COLO668 (cell line): ENCODE measurements around the gene IWS1.
"Not testable (repeated sequence)": the region's sequence is repeated elsewhere in the genome, so short reads cannot be mapped to it uniquely, and the experiment has no call there.

ENCODE experiments used
- DNase-seq: peaks from one replicate; lab custom pipeline; 2025; ENCODE audit not compliant: unreplicated experiment; lab: John Stamatoyannopoulos, UW

Gene IWS1

DNA sequence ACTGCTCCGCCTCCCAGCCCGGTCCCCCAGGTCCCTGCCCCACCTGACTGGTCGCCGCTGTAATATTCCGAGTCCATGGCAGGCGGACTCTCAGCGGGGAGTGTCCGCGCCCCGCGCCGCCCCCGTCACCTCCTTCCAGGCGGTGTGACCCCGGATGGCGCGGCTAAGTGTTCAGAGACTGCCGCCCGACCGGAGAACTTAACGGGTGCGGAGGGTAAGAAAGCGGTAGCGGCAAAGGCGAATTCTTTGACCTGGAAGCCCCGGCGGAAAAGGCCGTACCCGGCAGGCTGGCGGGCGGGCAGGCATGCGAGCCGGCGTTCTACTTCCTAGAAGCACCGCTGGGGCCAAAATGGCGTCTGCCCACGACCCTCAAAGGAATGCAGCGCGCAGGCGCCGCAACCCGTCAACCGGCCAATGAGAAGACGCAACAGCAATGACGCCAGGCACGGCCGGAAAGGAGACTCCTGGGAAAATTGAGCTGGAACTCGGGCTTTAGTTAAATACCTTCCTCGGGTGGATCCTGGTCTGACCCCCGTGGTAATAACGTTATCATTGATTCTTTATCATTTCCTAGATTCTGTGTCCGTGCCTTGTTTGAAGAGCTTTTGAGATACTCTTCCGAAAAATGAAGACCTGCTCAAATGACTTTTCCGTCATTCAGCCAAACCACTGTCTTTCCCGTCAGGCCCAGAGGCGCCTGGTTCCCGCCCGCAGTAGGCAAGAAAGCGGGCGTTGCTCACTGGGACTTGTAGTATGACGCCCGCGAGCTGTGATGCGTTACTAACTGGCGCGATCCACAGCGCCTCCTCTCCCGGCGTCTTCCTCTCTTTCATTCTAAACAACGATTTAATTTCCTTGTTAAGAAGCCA, at the start of gene IWS1:
TSS of gene IWS1 (minus strand) at position 358 of the 869 bp plus-strand sequence. CDS start at position 77, 281 bp downstream.
- peak; percentile 97 for DNase-seq

DNA sequence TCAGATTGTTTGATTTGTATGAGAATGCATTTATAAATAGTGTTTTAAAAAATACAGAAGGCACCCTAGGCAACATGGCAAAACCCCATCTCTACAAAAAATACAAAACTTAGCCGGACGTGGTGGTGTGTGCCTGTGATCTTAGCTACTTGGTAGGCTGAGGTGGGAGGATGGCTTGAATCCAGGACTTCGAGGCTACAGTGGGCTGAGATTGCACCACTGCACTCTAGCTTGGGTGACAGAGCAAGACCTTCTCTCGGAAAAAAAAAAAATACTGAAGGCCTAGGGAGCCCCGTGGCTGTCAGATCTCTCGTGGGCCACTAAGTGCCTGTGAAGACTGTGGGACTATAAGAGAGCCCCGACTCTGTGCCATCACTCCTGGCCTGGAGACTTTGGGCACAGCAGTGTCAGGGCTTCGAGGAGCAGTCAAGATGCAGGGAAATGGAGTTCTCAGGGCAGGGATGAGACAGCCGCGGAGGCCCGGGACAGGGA, 49.7 kb upstream of the IWS1 start:
- DNase-seq: no peak

DNA sequence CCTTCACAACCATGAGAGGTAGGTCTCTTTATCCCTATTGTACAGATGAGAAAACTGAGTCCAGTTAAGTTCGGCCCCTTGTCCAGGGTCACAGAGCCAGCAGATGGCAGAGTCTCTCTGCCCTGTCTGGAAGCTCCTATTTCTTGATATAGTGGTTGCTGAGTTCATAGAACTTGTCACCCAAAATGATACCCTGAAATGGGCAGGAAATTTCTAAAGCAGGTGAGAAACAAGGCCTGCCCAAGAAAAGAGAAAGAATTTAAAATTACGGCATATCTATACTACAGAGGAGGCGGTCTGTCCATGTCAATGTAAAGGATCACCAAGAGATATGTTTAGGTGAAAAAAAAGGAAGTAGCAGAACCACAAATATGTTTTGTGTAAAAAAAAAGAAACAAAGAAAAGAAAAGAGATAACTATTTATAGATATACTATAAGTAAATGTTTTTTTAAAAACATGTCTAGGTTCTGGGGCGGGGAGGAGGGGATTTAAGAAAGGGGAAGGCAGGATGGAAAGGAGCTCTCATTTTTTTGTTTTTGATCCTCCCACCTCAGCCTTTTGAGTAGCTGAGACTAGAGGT, 49.0 kb upstream of the IWS1 start:
- no peak for DNase-seq

DNA sequence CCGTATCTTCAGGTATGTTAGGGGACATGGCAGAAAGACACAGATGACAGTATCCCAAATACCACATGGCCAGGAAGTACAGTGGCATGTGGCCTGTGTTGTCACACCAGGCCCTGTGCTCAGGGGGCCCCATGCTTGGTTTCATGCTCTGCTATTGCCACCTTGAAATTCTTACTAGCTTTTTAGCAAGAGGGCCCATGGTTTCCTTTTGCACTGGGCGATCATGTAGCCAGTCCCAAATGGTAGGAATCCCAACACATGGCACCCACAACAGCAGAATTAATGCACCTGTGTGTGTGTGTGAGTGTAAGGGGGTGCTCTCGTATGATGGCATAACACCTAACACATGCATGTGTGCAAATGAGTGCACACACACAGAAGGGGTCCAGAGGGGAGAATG, 48.4 kb upstream of the IWS1 start:
- DNase-seq: no peak

DNA sequence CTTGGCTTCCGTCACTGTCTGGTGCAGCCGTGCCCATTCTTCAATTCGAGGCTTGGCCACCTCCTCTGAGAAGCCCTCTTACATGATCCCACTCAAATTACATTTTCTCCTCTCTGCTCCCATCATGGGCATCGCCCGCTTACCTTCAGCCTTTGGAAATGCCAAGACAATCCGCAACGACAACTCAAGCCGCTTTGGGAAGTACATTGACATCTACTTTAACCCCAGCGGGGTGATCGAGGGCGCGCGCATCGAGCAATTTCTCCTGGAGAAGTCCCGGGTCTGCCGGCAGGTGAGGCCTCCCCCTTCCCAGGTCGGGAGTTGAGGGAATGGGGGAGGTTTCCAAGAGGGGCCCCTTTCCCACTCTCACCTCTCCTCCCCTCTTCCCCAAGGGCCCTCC, 47.5 kb upstream of the IWS1 start:
- no peak for DNase-seq

DNA sequence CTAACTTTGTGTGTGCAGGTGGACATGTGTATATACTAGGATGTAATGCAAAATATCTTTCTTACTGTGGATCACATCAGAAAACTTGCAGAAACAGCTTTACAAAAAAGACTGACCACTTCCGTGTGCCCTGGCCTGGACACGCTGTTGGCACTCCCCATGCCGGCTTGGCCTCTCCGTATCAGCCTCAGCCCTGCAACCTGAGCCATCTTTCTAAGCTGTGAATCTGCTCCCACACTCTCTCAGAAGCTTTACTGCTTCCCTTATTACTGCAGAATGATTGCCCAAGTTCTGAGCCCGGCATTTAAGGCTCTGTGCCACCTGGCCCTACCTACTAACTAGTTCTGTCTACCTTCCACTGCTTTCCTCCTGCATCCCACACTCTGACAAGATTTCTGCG, 47.0 kb upstream of the IWS1 start:
- no peak for DNase-seq

DNA sequence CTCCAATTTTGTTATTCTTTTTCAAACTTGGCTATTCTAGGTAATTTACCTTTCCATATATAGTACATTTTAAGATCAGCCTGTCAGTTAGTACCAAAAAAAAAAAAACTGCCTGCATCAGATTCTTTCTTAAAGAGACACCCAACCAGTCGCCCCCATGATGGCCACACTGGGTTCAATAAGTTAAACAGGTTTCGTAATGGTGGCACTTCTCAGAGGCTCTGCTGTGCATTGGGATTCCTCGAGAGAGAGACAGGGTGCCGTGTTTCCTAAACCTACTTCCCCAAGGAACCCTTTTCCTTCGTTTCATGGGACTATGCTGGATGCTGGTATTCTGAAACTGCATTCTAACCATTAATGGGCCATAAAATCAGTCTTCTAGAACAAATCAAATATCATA, 46.6 kb upstream of the IWS1 start:
- DNase-seq: no peak

DNA sequence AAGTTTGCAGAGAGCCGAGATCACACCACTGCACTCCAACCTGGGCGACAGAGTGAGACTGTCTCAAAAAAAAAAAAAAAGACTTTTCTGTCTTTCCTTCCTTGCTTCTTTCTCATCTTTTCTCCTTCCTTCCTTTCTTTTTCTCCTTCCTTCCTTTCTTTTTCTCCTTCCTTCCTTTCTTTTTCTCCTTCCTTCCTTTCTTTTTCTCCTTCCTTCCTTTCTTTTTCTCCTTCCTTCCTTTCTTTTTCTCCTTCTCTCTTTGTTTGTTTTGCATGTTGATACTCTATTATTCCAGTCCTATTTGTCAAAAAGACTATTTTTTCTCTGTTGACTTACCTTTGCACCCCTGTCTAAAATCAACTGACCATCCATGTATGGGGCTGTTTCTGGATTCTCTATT, 46.1 kb upstream of the IWS1 start:
- DNase-seq: not testable (repeated sequence)

DNA sequence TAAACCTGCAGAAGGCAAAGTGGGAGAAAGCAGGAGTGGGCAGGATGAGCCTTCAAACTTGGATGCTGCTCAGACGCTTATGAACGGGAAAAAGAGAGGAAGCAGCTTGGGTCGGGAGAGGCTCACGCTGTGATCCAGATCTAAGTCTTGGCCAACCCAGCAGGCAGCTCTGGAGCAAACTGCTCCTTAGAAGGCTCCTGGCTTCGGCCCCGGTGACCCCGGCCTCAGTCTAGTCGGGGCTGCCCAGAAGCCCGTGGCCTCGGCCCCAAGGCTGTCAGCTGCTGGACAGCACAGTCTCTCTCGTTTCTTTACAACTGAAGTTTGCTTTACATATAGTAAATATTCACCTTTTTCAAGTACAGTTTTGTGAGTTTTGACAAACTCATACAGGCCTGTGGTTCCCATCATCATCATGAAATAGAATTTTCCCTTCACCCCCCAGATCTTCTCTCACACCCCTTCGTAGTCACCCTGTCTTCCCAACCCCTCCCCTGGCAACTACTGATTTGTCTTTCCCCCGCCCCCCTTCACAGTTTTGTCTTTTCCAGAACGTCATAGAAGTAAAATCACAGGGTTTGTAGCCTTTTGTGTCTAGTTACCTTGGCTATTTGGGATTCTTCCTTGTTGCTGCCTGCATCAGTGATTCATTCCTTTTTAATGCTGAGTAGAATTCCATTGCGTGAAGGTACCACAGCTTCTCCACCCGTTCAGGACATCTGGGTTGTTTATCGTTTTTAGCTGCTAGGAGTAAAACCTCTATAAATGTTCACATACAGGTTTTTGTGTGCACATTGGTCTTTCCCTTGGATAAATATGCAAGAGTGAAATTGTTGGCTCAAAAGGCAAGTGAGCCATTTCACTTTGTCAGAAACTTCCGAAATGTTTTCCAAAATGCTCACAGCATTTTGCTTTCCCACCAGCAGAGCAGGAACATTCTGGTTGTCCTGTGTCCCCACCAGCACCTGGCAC, 44.3 kb upstream of the IWS1 start:
- DNase-seq: no peak

DNA sequence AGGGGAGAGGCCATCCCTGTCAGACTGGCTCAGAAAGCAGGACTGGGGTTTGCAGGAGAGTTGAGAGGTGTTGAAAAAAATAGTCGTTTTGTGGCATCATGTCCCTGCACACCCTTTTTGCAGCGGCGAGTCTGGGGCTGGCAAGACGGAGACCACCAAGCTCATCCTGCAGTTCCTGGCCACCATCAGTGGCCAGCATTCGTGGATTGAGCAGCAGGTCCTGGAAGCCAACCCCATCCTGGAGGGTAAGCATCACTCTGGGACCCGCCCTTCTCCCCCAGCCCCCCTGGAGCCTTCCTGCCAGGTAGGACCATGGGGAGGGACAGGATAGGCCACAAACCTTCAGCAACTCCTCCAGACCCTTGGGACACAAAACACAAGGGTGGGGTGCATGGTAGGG, 43.4 kb upstream of the IWS1 start:
- DNase-seq: no peak

DNA sequence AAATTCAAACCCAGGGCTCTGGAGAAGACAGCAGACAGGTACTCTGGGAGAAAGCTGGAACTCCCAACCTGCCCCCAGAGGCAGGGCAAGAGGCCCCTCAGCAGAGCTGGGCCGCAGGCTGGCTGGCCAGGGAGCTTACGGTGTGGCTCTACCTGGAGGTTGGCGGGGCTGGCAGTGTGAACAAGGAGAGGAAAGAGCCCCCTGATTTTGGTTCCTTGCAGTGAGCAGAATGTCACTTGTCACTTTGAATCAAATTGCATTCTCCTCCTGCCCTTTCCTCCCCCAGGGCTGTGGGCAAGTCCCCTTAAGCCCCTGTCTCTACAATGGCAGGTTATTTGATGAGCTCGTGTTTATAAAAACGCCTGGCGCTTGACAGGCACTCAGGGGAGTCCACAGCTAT, 41.8 kb upstream of the IWS1 start:
- DNase-seq: no peak

DNA sequence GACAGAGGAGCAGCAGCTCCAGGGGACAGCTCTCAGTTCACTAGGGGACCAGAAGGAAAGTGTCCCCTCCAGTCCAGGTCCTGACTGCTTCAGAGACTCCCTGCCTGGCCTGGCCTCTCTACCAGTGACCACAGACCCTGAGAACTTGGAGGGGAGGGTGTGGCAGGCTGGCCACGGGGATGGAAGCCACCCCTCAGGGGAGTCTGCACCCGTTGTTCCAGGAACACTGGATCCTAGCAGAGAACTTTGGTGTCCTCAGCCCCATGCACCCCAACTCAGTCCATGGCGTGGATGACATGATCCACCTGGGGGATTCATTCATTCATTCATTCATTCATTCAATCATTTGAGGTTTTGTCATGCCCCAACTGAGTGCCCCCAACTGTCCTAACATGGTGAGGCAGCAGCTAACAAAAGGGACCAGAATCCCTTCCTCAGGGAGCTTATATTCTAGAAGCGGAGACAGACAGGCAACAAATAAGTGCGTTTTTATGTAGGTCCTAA, 41.1 kb upstream of the IWS1 start:
- DNase-seq: no peak

DNA sequence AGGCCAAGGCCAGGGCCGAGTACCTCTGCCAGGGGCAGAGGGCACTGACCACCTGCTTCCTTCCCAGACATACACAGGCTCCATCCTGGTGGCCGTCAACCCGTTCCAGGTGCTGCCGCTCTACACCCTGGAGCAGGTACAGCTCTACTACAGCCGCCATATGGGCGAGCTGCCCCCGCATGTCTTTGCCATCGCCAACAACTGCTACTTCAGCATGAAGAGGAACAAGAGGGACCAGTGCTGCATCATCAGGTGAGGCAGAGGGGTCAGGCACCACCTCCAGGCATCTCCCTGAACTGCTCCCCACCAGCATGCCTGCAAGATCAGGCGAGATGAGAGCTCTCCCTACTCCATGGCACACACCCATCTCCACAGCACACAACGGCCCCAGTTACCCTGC, 40.3 kb upstream of the IWS1 start:
- DNase-seq: no peak

DNA sequence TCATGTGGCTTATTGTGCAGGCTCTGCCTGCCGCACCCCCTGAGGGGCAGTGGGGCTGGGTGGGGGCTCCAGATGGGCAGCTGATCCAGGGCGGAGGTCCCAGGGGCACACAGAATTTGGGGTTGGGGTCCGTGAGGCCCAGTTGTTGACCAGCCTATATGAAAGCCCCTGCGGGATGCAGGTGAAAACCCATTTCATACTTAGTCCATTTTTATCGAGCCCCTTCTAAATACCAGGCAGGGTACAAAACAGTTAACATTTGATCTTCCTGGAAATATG, 39.8 kb upstream of the IWS1 start:
- DNase-seq: no peak

DNA sequence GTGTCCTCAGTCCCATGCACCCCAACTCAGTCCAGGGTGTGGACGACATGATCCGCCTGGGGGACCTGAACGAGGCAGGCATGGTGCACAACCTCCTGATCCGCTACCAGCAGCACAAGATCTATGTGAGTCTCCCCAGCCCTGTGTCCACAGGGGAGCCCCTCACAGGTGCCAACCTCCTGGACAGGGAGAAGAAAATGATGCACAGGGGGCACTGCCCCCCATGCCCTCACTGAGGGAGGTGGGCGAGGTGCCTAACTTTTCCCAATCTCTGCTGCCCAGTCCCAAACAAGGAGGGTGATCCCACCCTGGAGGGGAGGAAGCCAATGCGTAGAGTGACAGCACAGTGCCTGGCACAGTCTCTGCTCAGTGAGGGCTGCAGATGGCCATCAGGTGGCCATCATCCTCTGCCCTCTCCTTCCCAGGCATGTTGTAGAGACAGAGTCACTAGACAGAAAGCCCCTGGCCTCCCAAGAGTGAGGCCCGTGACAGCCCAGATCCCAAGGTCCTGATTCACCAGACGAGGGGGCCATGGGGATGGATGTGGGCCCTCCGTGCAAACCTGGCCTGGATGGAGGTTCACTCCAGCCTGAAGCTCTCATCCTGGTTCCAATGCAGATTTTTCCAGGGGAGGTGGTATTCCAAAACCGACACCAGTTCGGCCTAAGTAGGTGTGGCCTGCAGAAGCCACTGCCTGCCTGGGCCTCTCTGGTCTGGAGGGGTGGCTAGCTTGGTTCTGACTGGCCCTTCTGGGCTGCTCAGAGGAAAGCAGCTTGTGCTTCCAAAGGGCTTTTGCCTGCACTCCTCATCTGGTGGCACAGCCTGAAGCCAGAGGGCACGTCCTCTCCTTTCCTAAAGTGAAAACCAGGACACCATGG, 39.2 kb upstream of the IWS1 start:
- DNase-seq: no peak

DNA sequence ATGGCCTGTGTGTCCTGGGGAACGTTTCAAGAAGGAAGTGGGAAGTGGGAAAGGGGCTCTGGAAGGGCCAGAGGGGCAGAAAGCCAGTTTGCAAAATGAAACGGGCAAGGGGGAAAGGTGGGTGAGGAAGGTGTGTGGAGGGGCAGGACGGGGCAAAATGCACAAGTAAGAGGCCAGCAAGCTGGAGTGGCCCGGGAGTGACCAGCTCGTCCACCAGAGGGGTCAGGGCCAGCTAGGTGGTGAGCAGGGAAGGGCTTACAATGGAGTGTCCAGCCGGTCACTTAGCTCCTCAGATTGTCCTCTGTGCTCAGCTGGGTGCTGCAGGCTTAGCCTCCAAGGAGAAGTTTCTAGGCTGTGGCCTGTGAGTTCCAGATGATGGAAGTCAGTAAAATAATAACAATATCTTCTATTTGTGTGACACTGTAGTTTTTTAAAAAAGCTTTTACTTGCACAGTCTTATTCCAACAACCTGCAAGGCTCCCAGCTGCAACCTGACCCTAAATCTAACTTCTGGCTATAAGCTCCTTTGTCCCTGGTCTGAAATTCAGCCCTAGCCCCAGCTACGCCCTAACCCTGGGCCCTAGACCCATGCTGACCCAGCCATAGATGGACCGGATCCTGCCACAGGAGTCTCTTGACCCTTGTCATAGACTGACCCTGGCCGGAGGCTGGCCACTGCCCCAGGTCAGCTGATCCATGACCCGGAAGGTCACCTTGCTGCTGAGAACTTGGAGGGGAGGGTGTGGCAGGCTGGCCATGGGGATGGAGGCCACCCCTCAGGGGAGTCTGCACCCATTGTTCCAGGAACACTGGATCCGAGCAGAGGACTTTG, 38.4 kb upstream of the IWS1 start:
- no peak for DNase-seq

DNA sequence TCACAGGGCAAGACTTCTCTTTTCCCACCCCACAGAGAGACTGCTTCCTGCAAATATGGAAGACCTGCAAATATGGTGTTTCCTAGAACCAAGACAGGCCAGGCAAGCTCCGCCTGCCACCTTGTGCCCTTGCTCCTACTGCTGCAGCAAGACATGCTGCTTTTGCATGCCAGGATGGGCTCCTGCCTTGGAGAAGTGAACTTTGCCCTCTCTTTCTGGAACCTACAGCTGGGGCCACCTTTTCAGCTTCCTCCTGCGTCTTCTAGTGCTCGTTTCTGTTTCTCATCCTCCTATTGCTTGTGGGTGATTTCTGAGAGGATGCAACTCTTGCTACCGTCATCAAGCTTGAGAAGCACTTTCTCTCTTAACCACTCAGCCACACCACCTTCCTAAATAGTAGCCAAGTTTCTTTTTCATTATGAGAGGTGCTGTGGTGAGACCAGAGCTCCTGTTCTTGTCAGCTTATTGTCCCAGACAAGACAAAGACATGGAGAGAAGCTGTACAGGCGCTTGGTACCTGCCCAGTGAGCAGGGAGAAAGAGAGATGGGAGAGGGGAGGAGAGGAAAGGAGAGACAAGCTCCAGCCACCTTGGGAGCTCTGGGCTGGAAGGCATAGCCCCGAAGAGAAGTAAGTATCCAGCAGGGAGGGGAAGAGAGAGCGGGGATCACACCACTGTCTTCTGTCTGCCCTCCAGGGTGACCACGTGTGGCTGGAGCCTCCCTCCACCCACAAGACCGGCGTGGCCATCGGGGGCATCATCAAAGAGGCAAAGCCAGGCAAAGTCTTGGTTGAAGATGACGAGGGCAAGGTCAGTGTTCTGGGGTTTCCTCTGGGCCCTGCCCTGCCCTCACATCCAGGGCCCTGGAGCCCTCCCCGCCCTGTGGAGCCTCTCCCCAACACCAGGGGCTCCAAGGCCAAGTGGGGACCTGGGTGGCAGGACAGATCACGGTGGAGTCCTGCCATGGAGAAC, 37.5 kb upstream of the IWS1 start:
- DNase-seq: no peak

DNA sequence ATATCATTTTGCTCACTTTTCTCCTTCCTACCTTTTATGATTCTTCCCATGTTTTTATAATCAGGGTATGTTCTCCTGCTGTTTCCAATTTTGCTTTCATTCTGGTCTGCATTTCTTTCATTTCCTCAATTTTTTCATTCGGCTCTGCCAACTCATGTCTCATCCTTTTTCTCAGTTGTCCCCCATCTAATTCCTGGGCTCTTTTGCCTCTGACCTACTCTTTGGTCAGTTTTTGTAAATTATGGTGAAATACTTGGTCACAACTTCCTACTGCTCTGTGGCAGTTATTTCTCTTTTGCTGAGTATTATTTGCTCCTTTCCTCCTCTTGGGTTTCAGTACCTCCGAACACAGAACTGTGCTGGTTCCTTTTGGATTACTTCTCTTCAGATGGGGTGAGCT, 36.6 kb upstream of the IWS1 start:
- DNase-seq: no peak
